GM19328 (cell line): Measurements from ENCODE around the gene NDRG3.
"Not testable (repeated sequence)": the region's sequence is repeated elsewhere in the genome, so short reads cannot be mapped to it uniquely, and the experiment has no call there.

Experiments
- ATAC-seq: cut with Tn5 transposase; IDR thresholded peaks from one replicate; pipeline ENCODE4 v1.9.1; 2021; ENCODE audit warnings: mild to moderate bottlenecking, moderate library complexity; ENCODE audit not compliant: unreplicated experiment

Gene NDRG3

DNA sequence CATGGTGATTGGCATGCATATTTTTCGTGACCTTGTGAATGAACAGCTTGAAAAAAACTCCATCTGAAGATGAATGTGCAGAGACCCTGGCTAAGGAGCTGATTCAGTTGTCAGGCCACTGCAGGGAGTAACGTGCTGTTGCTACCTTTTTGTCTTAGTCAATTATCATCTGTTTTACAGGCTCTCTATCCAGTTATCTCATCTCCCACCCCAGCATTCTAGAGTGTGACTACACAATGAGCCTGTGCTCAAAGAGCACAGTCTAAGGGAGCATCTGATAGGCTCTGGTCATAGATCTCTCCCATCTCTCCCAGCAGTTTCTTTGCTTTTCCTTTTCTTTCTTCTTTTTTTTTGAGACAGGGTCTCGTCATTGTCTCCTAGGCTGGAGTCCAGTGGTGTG is 45.5 kb downstream of the NDRG3 start:
- ATAC-seq = no peak

GRCh38 chr20:36695467-36695866 is 50.4 kb downstream of the NDRG3 start:
- not testable (repeated sequence) for ATAC-seq

DNA sequence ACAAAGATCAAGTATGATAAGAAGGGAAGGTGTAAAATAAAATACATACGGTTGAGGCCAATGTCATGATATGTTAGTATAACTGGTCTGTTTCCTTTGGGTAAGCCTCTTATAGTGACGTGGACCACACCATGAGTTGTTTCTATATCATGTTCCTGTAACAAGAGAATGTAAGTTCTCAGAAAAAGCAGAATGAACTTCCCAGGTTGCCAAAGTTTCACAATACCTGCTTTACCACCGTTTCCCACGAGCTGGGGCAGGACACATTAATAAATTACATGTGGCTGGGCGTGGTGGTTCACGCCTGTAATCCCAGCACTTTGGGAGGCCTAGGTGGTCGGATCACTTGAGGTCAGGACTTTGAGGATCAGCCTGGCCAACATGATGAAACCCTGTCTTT is 57.3 kb downstream of the NDRG3 start:
- no peak for ATAC-seq

DNA sequence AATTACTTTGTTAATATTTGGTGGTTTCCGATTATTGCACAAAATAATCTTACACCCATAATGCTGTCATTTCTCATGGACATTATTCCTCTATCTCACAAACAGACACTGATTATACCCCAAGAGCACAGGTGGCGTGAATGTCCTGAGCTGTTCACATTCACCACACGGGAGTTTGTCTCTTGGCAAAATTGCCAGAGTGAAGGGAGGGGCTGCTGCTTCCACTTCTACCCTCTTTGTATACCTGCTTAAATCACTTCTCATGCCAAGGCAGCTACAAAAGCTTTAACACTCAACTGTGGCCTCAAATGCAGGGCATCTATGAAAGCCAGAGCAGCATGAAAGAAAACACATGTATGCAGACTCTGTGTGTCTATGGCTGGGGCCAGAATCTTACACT is 58.0 kb downstream of the NDRG3 start:
- no peak for ATAC-seq

DNA sequence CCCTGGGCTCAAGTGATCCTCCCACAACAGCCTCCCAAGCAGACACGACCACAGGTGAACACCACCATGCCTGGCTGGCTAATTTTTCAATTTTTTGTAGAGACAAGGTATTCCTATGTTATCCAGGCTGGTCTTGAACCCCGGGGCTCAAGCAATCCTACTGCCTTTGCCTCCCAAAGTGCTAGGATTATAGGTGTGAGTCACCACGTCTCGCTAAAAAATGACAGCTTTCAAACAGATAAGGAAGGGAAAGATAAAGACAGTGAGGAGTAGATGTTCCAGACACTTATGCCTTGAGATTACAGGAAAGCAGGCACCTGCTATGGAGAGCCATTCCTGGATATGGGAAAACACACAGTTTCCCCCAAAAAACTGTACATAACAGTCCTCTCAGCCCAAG is 58.9 kb downstream of the NDRG3 start:
- no peak for ATAC-seq

DNA sequence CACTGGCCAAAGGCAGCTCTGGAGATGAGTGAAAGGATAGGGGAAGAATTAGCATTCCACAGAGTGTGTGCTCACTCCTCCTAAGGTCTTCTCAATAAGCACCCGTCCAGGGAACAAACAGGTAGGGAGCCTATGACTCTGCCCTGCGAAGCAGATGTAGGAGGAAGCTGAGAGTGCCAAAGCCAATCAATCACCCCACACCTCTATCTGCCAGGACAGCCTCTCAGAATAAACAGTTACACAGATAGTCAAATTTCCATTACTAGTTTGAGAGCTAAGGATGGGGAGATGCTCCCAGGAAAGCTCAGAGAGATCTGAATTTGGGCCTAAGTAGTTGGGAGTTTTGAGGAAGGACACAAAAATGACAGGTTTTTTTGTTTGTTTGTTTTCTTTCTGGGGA is 59.4 kb downstream of the NDRG3 start:
- no peak for ATAC-seq

DNA sequence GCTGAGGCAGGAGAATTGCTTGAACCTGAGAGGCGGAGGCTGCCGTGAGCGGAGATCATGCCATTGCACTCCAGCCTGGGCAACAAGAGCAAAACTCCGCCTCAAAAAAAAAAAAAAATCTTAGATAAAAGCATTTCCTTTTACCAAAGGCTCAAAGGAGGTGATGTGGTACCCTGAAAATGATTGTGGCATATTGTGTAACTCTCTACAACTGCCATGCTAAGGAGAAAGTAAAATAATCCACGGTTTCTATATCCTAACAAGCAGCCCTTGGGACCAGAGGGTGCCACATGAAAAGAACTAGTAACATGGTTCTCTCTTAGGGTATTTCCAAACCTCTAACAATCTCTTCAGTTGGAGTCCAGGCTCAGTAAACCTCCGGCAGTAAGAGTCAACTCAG is 61.1 kb downstream of the NDRG3 start:
- ATAC-seq = no peak

DNA sequence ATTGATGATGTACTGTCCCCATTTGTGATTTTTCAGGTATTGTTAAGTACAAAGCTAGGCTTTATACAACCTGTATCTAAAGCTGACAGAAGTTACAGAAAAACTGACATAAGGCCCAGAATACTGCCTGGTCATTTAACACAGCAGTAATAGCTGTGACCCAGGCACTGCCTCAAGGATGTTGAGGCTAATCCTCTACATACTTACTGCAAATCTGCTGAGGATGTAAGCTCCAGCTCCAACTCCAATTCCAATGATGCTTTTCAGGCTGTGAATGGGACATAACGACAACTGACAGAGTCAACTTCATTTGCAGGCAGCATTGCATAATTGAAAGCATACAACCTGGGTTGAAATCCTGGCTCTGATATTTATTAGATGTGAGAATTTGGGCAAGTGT is 63.6 kb downstream of the NDRG3 start:
- no peak for ATAC-seq

DNA sequence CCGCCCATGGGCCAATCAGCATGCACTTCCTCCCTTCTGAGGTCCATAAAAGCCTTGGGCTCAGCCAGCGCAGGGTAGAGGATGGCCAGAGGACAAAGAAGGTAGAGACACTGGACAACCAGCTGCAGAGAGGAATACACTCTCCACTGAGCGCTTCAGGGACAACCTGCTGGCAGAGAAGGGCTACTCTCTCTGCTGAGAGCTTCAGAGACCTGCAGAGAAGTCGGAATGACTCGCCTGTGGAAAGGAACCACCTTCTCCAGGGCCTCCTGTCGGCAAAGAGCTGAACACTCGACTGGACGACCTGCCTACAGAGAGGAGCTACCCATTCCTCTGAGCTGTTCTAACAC is 68.5 kb downstream of the NDRG3 start:
- no peak for ATAC-seq

DNA sequence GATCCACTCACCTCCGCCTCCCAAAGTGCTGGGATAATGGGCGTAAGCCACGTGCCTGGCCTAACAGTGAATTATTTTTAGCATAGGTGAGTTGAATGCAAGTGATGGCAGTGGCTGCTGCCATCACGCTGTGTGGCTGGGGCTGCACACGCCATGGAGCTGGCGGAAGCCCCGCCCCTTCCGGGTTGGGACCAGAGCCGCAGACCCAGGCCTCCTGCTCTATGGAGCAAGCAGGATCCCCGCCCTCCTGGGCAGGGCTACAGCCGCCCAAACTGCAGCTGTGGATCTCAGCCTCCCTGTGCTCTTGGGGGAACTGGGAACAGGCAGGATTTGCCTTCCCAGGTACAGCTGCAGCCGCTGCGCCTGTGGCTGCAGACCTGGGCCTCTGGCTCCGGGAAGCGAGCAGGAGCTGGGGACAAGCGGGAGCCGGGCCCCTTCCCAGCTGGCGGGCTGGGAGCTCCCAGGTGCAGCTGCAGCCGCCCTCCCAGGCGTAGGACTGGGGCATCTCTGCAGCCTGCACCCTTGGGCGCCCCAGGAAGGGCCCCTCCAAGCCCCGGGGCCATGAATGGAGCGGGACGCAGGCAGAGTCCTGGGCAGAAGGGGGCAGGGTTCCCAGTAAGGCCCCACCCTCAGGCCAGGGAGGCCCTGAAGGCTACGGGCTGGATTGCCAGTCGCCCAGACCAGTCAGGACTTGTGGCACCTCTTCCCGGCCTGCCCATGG is 69.0 kb downstream of the NDRG3 start:
- no peak for ATAC-seq

DNA sequence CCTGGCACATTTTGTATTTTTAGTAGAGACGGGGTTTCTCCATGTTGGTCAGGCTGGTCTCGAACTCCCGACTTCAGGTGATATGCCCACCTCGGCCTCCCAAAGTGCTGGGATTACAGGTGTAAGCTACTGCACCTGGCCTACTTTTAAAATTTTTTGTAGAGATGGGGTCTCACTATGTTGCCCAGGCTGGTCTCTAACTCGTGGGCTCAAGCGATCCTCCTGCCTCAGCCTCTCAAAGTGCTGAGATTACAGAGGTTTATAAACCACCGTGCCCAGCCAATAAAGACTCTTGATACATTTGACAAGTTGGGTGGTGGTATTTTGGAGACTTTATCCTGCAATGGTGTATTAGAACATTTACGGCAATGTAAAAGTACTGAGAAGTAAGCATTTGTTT is 70.3 kb downstream of the NDRG3 start:
- not testable (repeated sequence) for ATAC-seq

- no peak for ATAC-seq
These were observed 72.9 kb downstream of the NDRG3 start for GRCh38 chr20:36672991-36673390.

GRCh38 chr20:36670665-36671357 is 75.1 kb downstream of the NDRG3 start:
- ATAC-seq = no peak

DNA sequence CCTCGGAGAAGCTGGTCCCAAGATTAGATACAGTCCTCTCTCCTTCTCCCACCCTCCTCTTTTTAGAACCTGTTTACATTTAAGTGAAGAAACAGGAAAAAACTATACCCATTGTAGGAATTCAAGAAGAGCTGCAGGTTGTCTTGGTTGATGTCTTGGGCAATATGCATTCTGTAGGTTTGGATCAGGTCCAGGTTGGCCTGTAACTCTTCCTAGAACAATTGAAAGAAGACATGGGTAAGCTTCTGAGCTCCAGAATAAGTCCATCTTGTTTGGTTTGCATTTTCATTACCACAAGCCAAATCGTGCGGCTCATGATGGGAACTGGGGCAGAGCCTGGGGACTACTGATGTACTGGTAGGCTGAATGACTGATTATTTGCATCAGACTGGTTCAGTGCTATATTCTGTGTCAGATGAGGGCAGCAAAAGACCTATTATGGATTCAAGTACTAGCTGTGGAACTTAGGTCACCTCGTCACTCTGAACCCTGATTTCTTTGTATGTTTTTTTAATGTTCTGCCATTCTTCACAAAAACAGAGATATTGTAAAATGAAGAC is 79.6 kb downstream of the NDRG3 start:
- no peak for ATAC-seq

- no peak for ATAC-seq
These were observed 82.9 kb downstream of the NDRG3 start for GRCh38 chr20:36663031-36663430.

DNA sequence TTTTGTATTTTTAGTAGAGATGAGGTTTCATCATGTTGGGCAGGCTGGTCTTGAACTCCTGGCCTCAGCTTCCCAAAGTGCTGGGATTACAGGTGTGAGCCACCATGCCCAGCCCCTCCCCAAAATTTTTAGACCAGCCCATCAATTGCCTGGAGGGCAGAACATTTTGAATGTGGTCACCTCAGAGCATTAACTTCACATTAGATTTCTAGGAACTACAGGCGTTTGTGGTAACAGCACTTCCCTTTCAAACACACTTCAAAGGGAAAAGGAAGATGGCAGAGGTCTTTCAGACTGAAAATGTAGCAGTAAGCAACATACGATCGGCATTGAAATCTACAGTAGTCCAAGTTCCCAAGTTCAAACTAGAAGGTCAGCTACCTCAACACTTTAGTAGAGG is 87.6 kb downstream of the NDRG3 start:
- ATAC-seq = no peak

DNA sequence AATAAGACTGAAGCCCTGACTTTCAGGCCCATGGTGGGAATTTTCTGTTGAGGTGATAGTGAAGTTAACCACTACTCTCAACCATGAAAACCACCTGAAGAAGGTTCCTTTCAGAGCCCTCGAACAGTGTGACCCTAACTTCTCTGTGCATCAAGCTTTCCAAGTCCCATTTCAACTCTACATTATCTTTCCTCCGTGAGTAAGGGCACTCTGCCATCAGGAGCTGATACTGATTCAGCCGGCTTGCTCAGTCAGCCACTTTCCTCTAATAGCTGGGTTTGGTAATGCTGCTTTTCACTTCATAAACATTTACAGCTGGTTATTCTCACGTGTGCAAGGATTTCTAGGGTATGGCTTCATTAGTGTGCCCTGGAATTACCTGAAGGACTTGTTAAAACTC is 89.2 kb downstream of the NDRG3 start:
- no peak for ATAC-seq

DNA sequence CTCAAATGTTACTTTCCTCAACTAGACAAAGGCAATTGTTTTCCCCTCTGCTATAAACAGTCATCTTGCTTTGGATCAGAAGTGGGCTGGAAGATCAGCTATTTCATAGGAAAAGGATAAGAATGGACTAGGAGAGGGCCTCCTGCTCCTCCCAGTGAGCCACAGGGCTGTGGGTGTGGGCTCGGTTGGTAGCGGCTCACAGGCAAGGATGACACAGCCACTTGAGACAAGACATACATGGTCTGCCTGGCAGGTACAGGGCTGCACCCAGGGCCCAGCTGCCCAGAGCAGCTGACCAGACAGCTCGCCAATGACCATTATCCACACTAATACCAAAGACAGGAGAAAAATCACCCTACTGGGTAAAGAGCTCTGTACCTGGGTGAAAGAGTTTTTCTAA is 90.9 kb downstream of the NDRG3 start:
- no peak for ATAC-seq

GRCh38 chr20:36654506-36654905 is 91.4 kb downstream of the NDRG3 start:
- no peak for ATAC-seq

- no peak for ATAC-seq
These were observed 92.4 kb downstream of the NDRG3 start for GRCh38 chr20:36653456-36653855.

- ATAC-seq = no peak
These were observed 98.4 kb downstream of the NDRG3 start for GRCh38 chr20:36647196-36648121.
